GM20000 (cell line): ENCODE data around the gene MME.

ENCODE experiments used
- DNase-seq: peaks from one replicate; pipeline ENCODE4 v3.0.0; 2012; ENCODE audit warnings: low spot score
- CTCF ChIP-seq: IDR thresholded peaks from 2 replicates; pipeline ENCODE4 v1.5.1; 2012; ENCODE audit warnings: mild to moderate bottlenecking, control low read depth; ENCODE audit errors: extremely low read depth, missing control alignments

Gene MME

DNA sequence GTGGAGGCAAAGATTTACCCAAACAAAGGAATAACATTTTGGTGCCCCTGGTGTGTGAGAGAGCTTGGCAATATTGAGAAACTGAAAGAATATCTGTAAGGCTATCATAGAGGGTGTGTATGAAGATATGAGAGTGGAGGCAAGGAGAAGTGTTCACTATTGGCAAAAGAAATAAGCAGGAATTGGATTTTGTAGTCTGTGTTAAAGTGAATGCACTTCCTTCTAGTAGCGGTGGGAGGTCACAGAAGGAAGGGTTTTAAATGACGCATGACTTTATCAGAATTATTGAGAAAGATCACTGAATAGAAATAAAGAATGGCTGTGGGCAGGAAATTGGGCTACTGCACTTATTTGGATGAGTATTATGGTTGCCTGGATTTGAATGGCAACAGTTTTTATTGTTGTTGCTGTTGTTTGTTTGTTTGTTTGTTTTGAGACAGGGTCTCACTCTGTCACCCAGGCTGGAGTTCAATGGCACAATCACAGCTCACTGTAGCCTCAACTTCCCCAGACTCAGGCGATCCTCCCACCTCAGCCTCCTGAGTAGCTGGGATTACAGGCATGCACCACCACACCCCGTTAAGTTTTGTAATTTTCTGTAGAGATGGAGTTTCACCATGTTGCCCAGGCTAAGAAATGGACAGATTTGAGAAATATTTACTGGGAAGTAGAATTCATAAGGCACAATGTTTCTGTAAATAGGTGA is 16.3 kb downstream of the MME start:
- no peak for DNase-seq
- TF ChIP-seq CTCF = no peak

- DNase-seq = no peak
- TF ChIP-seq CTCF = no peak
Measured at GRCh38 chr3:155097009-155097349, 16.9 kb downstream of the MME start.

DNA sequence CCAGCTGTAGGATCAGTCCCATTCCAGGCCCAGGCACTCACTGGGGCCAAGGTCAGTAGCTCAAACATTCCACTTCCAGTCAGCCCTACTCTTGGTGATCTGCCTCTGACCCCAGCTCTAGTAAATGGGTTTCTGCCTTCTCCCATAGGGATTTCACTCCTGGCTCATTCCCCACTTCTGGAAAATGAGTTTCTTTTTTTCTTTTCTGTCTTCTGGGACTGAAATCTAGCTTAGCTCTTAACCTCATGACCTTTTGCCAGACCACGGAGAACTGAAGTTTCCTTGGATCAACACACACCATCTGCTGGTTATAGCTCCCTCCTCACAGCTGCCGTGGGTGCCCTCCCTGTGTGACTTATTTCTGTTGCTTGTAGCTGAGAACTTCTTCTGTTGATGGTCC is 21.3 kb downstream of the MME start:
- no peak for TF ChIP-seq CTCF
- DNase-seq = no peak

- no peak for DNase-seq
- no peak for TF ChIP-seq CTCF
Measured at GRCh38 chr3:155102329-155102728, 22.2 kb downstream of the MME start.

DNA sequence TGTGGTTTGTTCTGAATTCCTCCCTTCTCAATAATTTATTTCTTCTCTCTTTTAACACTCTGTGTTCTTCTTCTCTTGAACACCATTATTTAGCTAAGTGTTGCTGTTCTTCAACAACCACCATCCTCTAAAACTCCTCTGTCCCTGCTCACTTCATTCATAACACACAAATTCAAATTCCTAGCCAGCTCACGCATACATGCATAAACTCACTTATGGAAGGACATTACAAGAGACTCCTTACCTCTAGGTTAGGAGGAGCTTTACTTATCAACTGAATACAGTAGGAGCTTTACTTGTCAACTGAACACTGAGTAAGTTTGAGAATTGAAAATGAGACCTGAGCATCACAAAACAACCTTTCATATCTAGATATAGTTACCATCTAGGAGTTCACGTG is 23.6 kb downstream of the MME start:
- TF ChIP-seq CTCF = no peak

DNA sequence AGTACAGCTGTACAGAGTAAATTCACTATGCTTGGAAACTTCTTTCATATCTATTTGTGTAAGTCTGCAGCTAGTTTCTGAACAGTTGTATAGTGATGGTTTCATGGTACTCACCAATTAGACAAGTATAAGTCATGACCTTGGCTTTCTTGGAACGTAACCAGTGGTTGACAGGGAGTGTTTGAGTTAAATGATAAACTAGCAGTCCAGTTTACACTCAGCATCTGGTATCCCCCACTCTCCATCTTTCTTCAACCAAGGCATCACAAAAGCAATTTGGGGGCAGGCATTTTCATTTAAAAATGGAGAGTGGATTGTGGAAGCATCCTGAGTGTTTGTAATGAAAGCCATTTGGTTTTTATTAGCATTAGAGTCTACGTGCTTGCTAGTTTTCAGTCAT is 26.0 kb downstream of the MME start:
- TF ChIP-seq CTCF = no peak

More for the DNA sequence above, 23.6 kb downstream of the MME start:
- no peak for DNase-seq

DNA sequence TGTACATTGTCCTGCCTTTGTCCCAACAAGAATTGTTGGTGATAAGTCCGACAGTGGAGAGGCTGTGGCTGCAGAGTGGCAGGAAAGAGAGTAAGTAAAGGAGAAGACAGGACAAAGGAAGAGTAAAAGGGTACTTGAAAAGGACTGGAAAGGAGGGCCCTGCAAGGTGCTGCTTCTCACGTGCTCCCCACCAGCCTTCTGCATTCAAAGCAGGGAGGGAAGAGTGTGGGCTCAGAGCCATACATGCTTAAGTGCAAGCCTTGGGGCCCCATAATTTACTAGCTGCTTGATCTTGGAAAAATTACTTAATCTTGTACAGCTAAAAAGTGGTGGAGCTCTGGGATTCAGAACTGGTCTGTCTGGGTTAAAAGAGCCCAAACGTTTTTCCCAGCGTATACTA is 29.9 kb downstream of the MME start:
- TF ChIP-seq CTCF = no peak
- DNase-seq = no peak

More for the DNA sequence above, 26.0 kb downstream of the MME start:
- DNase-seq = no peak
